Spleen (tissue), 11 donors: ENCODE data around the gene ZBTB49. TPM values are rescaled to one million over a fixed set of nuclear protein-coding genes. Genes with fewer than 3 reads are reported as not detected.
A peak's percentile ranks its signal among the peaks of the same experiment; 100 is the strongest.

Experiments
- DNase-seq: peaks from one replicate; pipeline ENCODE4 v3.0.0-alpha.2; 2020
- H3K27ac ChIP-seq, 8 donors: fragments of 200-600 bp; sonication (generic) in 7 of 8; 1 replicate in 4 of 8; 2 replicates in 4 of 8; pipeline versions ENCODE4 v1.5.0 to v1.8.0; 2016 to 2021; ENCODE audit warnings: inconsistent platforms in 4 of 8, mild to moderate bottlenecking in 4 of 8, moderate library complexity in 1 of 8
- H3K27me3 ChIP-seq, 7 donors: fragments of 200-600 bp; sonication (generic) in 6 of 7; replicated peaks in 1 of 7; 1 replicate in 4 of 7; 2 replicates in 3 of 7; pipeline versions ENCODE4 v1.5.0 to v1.8.0; 2016 to 2021; ENCODE audit warnings: inconsistent platforms in 3 of 7, mild to moderate bottlenecking in 1 of 7
- H3K36me3 ChIP-seq, 6 donors: fragments of 200-600 bp; sonication (generic) in 5 of 6; 1 replicate in 4 of 6; 2 replicates in 2 of 6; pipeline versions ENCODE4 v1.5.0 to v1.8.0; 2016 to 2021; ENCODE audit warnings: inconsistent platforms in 2 of 6
- H3K4me1 ChIP-seq, 6 donors: fragments of 200-600 bp; sonication (generic) in 5 of 6; 1 replicate in 3 of 6; 2 replicates in 3 of 6; pipeline versions ENCODE4 v1.5.0 to v1.8.0; 2016 to 2021; ENCODE audit warnings: inconsistent platforms in 3 of 6
- H3K4me3 ChIP-seq, 8 donors: fragments of 200-600 bp; sonication (generic) in 7 of 8; 1 replicate in 4 of 8; 2 replicates in 4 of 8; pipeline versions ENCODE4 v1.5.0 to v1.8.0; 2016 to 2021; ENCODE audit warnings: inconsistent platforms in 4 of 8, mild to moderate bottlenecking in 4 of 8, moderate library complexity in 2 of 8
- H3K9me3 ChIP-seq, 8 donors: fragments of 200-600 bp; sonication (generic) in 7 of 8; 1 replicate in 4 of 8; 2 replicates in 4 of 8; pipeline versions ENCODE4 v1.5.0 to v1.8.0; 2016 to 2021; ENCODE audit warnings: inconsistent platforms in 4 of 8
- CTCF ChIP-seq, 11 experiments: fragments of 200-600 bp in 7 of 11; fragments of 450-650 bp in 4 of 11; sonication (generic) in 4 of 11; IDR thresholded peaks in 8 of 11; conservative IDR thresholded peaks in 3 of 11; 1 replicate in 7 of 11; 2 replicates in 4 of 11; pipeline versions ENCODE4 v1.4.0 to v1.8.0; 2016 to 2021; ENCODE audit warnings: antibody characterized with exemption in 11 of 11, inconsistent platforms in 4 of 11, mild to moderate bottlenecking in 1 of 11
- POLR2A ChIP-seq, 3 donors: fragments of 450-650 bp; IDR thresholded peaks; one replicate each; pipeline ENCODE4 v1.5.1; 2017; ENCODE audit warnings: antibody characterized with exemption in 3 of 3, mild to moderate bottlenecking in 1 of 3
- POLR2AphosphoS5 ChIP-seq, 3 donors: sonication (generic); formaldehyde crosslinking; IDR thresholded peaks; one replicate each; pipeline ENCODE4 v1.5.1; 2017; ENCODE audit warnings: antibody characterized with exemption in 3 of 3
- WGBS, 5 donors: extraction: QIAGEN DNeasy Blood & Tissue Kit in 3 of 5; methylation state at CpG; one replicate each; pipeline versions ENCODE4 v1.1.5 to v1.1.7; 2013 to 2018; 5-methylcytosine and 5-hydroxymethylcytosine counted together
- intact Hi-C: fragments of 100-400 bp; cut with DNase I; formaldehyde crosslinking; loops from one replicate; pipeline ENCODE4 v1.15.0; 2023; ENCODE audit warnings: low total_unique reads
- polyA plus RNA-seq, 3 donors: library from polyadenylated mRNA; stranded (reverse); fragments of 200-250 nt; gene quantifications; one replicate each; pipeline ENCODE4 v1.2.1, GENCODE V29; 2013
- total RNA-seq, 7 donors: library from RNA; depleted of rRNA in 3 of 7; stranded (reverse); fragments of >200 nt in 3 of 7; fragmentation: NEBNext Ultra II Directional in 4 of 7; extraction: Animal tissue kit (Norgen Biotek cat#: 25700) in 4 of 7; gene quantifications; one replicate each; pipeline versions ENCODE4 v1.1.0 to v1.2.1, GENCODE V29; 2016 to 2021
- donor health status: healthy with polysubstance abuse.
- donor health status: DM: no; HTN: no; CAD: no; lungs with moderate emphysema.
- donor health status: DM: no; HTN: no; CAD: no.
- donor health status: Bipolar disorder and iron deficiency.
- donor health status: healthy.
- donor health status: DM: no; HTN: no; CAD: no.
- donor health status: DM: yes; HTN: yes; CAD: no.

Gene ZBTB49
- total and polyA plus RNA-seq, 10 donors = 2.7 to 25.4 (median 10.8) TPM

GRCh38 chr4:4315461-4316149 lies 25.6 kb downstream of the ZBTB49 start:
- WGBS, 5 donors = 78 to 88% (median 82%) methylated on average over 12 of the region's 12 CpGs
- Histone ChIP-seq H3K27ac (peak overlapping the region in 2 of 8 donors; percentile 36 to 78), H3K4me3 (no peak overlapping the region), H3K9me3 (no peaks in the 10 kb centered on the region), H3K27me3 (no peaks in the 10 kb centered on the region), H3K36me3 (peaks cover 0 to 92% (median 69%) of the 10 kb centered on the region in 6 donors), H3K4me1 (no peaks in the 10 kb centered on the region)
- DNase-seq = no peak
- no peak for TF ChIP-seq CTCF (IDR thresholded peaks at IDR 0.05 in 8 of 11, conservative IDR thresholded peaks at IDR 0.05 in 3 of 11)
- no peak for TF ChIP-seq POLR2A (IDR thresholded peaks at IDR 0.05)
- no peak for TF ChIP-seq POLR2AphosphoS5 (IDR thresholded peaks at IDR 0.05)
- intact Hi-C loops = no loop called here

GRCh38 chr4:4316150-4316495 lies 26.1 kb downstream of the ZBTB49 start:
- Histone ChIP-seq H3K27ac (peak overlapping the region in 1 of 8 donors; percentile 78), H3K4me1 (no peaks in the 10 kb centered on the region), H3K9me3 (no peaks in the 10 kb centered on the region), H3K4me3 (no peak overlapping the region), H3K36me3 (peaks cover 0 to 97% (median 74%) of the 10 kb centered on the region in 6 donors), H3K27me3 (no peaks in the 10 kb centered on the region)
- intact Hi-C loops = no loop called here
- DNase-seq = no peak
- no peak for TF ChIP-seq POLR2AphosphoS5 (IDR thresholded peaks at IDR 0.05)
- no peak for TF ChIP-seq CTCF (IDR thresholded peaks at IDR 0.05 in 8 of 11, conservative IDR thresholded peaks at IDR 0.05 in 3 of 11)
- no peak for TF ChIP-seq POLR2A (IDR thresholded peaks at IDR 0.05)
- 90 to 96% (median 96%) methylated on average over 13 of the region's 13 CpGs for WGBS, 5 donors

DNA sequence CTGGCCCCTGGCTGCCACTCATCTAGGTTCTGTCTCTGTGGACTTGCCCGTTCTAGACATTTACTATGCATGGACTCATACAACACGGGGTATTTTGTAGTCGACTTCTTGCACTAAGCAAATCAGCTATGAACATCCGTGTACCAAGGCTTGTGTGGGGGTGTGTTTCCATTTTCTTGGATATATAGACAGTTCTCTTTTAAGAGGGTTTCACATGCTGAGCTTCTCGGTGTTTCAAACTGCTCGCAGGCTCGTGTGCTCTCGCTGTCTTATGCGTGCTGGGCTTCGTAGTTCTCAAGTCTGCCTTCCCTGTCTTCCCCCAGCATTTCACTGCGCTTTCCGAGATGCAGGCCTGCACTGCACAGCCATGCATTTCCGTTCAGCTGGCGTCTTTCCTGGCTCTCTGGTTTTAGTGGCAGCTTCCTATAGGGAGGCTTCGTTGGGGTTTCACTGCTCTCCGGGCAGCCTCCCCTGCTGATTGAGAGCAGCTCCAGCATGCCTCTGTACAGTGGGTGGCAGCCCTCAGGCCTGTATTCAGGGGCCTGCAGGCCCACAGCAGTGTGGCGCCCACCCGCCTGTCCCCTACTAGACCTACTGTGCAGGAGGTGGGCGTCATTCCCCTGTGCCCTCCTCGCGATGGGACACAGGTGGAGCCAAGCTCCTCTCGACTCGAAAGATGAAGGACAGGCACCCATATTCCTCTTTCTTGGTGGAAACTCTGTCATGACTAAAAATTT lies 27.6 kb downstream of the ZBTB49 start:
- H3K4me1 ChIP-seq = no peaks in the 10 kb centered on the region
- intact Hi-C loops = no loop called here
- peaks cover 0 to 100% (median 86%) of the 10 kb centered on the region in 6 donors for H3K36me3 ChIP-seq
- peak overlapping the region in 6 of 8 donors; percentile 41 to 78 (median 60) for H3K27ac ChIP-seq
- 80 to 85% (median 83%) methylated on average over 22 to 23 of the region's 23 CpGs for WGBS, 5 donors
- no peak for DNase-seq
- no peaks in the 10 kb centered on the region for H3K9me3 ChIP-seq
- H3K27me3 ChIP-seq = no peaks in the 10 kb centered on the region
- TF ChIP-seq CTCF (IDR thresholded peaks at IDR 0.05 in 8 of 11, conservative IDR thresholded peaks at IDR 0.05 in 3 of 11) (no peak), POLR2AphosphoS5 (IDR thresholded peaks at IDR 0.05) (peak; percentile 20 to 46 (median 25)), POLR2A (IDR thresholded peaks at IDR 0.05) (no peak)
- H3K4me3 ChIP-seq = no peak overlapping the region

GRCh38 chr4:4320528-4320927 lies 30.5 kb downstream of the ZBTB49 start:
- Histone ChIP-seq H3K27ac (no peak overlapping the region), H3K4me3 (no peak overlapping the region), H3K9me3 (no peaks in the 10 kb centered on the region), H3K4me1 (peaks cover 0 to 20% (median 2%) of the 10 kb centered on the region in 6 donors), H3K36me3 (peaks cover 0 to 74% (median 62%) of the 10 kb centered on the region in 6 donors), H3K27me3 (no peaks in the 10 kb centered on the region)
- WGBS, 5 donors = 90 to 99% (median 96%) methylated on average over 15 of the region's 15 CpGs
- DNase-seq = no peak
- no peak for TF ChIP-seq POLR2AphosphoS5 (IDR thresholded peaks at IDR 0.05)
- no peak for TF ChIP-seq POLR2A (IDR thresholded peaks at IDR 0.05)
- no peak for TF ChIP-seq CTCF (IDR thresholded peaks at IDR 0.05 in 8 of 11, conservative IDR thresholded peaks at IDR 0.05 in 3 of 11)
- intact Hi-C loops = no loop called here
